Hematopoietic multipotent progenitor cell treated with erythropoietin and hydrocortisone succinate and interleukin-3 and kit ligand, for 8 days (in vitro differentiated cells): ENCODE measurements around the gene TUBB.
"Not testable (repeated sequence)": the region's sequence is repeated elsewhere in the genome, so short reads cannot be mapped to it uniquely, and the experiment has no call there.

ENCODE experiments used
- DNase-seq: peaks from one replicate; pipeline ENCODE4 v3.0.0-alpha.2; 2015

TUBB gene

DNA sequence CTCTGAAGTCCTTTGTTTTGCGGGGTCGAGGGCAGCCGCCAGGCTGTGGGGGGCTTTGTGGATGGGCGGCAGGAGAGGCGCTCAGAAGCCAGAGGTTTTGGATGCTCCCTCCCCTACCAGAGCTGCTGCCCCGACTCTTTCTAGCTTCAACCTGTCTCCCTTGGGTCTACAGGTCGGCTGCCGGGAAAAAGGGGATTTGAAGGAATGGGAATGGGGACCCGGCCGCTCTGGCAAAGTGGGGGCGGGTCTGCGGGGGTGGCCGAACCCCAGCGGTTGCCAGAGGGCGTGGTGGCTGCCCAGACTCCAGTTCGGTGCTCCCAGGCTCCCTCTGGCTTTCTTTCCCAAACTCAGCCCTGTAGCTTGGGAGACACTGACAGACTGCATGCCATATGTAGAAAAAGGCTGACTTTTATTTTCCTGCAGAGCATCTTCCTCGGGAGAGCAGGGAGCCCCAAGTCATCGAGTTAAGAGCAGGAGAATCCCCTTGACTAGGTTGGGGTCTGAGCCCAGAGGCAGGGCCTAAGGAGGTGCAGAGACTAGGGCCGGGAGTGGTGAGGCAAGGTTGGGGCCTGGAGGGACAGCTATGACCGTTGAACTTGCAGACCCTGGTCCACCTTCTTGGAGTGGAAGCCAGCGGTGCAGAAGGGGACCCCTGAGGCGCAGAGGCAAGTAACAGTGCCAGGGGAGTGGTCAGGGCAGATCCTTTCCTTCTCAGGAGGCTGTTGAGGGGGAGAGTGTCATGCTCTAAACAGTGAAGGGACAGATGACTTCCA, 32.3 kb upstream of the TUBB start:
- no peak for DNase-seq

DNA sequence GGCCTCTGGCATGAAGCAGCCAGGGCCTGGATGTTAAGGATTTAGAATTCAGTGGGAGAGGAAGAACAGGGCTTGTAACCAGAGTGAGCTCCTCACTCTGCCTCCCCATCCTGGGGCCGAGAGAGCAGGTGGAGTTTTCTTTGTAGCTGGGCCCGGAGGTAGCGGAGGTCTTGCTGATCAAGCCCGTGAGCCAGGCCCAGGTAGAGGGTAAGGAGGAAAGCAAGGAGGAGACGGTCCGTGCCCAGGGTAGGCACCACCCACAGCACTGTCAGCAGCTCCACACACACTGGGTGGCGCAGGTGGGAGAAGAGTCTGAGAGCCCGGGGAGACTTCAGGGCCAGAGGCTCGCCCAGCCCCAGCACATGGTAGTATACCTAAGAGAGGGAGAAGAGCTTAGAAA, 31.6 kb upstream of the TUBB start:
- DNase-seq = no peak

DNA sequence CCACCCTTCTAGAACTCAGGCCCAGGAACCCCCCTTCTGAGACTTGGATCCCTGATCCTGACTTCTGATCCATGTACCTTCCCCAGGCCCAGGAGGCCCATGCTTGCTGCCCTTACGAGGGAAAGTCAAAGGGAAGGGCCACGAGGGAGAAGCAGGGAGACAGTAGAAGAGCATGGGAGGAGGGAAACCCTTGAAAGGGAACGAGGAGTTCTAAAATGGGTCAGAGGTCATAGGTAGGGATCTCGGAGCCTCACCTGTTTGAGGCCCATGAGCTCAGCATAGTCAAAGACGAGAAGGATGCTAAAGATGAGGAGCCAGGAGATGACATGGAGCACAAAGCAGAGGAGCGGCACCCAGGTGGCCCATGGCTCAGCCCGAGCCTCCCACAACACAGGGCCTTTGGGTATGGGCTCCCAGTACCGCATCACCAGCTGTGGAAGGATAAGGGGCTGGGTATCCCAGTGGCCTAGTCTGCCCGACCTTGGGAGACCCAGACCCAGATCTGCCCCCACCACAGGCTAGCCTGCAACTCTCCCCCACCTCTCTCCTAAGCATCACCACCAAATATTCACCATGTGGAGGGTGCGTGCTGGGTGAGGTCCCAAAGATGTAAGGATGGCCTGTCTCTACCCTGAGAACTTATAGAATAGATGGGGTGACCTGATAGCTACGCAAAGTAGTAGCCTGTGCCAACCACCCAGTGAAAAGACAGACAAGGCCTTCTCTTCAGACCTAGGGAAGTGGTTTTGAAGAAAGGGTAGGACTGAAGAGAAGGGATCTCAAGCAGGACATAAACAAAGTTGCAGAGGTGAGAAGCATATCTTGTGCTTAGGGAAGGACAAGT, 30.9 kb upstream of the TUBB start:
- no peak for DNase-seq

DNA sequence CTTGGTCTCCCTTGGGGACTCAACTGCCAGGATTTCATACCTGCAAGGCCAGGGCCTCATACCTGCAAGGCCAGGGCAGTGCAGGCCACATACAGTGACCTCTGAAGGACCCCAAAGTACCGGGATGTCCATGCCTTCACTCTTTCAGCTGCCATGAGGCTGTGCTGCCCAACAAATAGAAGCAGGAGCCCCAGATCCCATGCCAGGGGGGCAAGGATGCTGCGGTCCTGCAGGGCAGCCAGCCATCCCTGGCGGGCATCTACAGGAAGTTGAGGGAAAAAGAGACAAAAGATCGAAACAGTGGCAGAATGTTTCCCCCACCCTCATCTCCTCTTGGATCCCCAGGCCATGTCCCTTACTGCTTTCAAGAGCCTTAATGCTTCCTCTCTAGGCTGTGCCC, 30.2 kb upstream of the TUBB start:
- no peak for DNase-seq

DNA sequence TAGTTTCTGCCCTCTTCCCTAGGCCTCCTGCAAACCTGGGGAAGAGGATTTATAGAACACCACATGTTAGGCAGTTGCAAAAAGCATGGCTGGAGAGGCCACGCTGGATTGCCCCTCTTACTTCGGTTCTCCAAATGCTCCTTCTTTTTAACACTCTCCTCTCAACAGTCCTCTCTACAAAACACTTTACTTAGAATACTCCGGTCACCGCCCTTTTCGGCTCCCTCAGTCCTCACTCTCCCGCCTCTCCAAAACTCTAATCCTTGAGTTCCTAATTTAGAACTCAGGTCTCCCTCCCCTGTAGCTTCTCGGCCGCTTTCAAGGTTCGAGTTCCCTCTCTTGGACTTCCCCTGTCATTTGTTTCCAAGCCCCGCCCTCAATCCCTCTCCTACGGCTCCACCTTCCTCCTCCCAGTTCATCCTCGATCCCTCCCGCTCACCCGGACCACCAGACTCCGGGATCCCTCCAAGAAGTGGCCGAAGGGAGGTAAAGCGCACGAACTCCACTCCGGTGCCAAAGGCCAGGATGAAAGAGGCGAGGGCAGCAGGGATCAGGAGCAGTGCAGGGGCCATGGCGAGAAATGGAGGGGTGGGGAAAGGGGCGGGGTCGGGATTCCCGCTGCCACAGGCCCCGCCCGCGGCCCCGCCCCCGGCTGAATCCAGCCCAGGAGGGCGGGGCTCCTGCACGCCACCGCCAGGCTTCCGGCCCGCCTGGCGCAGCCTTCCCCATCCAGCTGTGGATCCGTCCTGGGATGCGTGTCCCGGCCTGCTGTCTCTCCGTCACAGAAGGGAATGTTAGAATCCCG, 29.5 kb upstream of the TUBB start, which contains the start of gene NRM:
TSS of gene NRM (minus strand) at position 582 of the 805 bp plus-strand sequence. CDS start at position 572, 10 bp downstream.
- peak; percentile 83 for DNase-seq

DNA sequence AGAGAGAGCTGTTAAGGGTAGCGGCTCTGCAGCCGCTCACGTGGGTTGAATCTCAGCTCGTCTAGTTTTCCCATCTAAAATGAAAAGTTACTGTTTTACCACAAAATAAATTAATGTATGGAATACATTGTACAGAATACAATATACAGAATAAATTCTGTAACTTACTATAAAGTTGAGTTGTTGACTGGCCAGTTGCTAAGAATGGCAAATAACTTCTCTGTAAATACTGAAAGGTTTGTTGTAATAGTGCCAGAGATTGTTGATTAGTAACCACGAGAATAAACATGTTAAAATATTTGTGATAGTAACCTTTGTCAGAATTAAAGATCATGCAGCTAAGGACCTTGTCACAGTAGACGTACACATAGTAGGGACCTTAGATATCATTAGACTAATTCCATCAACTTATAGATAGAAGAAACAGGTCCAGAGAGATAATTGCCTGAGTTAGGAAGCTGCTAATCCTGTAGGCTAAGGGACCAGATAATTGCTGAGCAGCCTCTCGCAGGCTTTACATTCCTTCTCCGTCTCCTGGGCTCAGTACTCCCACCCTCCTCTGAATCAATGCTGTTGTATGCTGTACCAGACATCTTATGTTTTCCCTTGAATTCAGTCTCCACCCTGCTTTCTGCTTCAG, 28.8 kb upstream of the TUBB start:
- DNase-seq = no peak

DNA sequence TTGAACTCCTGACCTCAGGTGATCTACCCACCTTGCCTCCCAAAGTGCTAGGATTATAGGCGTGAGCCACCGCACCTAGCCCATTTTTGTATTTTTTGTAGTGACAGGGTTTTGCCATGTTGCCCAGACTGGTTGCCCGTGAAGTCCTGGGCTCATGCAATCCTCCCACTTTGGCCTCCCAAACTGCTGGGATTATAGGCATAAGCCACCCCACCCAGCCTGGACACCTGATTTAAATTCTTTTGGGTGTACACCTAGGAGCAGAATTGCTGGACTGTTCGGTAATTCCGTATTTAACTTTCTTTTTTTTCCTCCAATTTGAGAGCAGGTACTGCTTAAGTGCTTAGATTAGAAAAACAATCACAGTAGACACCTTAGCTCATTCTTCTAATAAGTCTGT, 23.7 kb upstream of the TUBB start:
- no peak for DNase-seq

DNA sequence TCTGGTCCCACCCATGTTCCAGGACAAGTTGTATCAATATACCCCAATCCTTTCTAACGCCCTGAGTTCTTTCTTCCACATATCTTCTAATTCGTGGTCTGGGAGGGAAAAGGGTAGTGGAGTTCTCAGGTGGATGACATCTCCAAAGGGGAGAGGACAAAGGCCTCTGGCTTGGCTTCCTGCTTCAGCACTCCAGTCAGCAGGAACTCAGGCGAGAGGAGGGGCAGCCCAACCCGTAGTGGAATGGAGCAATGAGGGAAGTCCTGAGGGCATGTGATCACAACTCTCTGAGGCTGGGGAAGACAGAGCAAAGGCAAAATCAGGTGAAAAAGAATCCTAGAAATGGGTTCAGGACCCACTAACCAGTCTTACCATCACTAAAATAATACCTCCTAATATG, 19.8 kb upstream of the TUBB start:
- DNase-seq = no peak

DNA sequence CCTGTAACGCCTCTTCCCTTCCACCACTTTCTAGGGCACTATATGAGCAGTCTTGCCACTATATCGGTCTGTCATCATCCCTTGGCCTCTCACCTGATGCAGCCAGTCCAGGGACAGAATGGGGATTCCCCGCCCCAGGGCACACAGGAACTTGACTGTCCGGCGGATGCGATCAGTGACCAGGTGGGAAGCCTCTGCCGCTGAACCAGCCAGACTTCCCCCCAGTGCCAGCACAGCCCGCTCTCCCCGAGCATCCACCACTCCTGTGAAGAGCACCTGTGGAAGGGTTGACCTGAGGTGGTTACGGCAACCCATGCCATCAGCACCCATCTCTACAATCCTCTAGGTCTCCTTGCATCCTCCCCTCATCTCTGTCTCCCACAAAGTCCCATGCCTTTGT, 17.1 kb upstream of the TUBB start:
- DNase-seq = no peak

DNA sequence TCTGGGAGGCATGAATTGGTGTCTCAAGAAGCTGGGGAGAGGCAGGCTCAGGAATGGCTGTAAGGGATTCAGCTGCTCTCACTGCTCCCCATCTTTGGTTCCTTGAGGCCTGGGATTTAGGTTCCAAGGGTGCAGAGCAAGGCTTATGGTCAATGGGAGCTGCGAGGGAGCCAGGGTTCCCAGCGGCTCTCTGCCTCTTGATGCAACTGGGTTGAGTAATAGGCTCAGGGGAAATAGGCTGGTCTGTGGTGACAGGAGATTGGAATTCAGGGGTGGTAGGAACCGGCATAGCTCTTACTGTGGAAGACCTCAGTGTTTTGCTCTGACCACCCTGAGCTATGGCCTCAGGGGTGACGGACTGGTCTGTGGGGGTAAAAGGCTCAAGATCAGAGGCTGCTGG, 16.3 kb upstream of the TUBB start:
- DNase-seq = no peak

DNA sequence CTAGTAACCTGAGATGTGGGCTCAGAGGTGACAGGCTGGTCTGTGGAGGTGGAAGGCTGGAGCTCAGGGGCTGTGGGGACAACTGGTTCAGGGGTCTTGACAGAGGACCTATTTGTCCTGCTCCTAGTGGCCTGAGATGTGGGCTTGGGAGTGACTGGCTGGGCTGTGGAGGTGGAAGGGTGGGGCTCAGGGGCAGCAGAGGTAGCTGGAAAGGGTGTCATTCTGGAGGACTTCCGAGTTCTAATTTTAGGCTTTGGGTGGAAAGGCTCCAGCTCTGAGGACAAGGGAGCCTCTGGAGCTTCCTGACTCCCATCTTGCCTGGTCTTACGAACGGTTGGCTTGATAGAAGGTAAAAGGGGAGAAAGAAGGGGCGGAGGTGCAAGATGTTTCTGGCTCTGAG, 14.5 kb upstream of the TUBB start:
- no peak for DNase-seq

DNA sequence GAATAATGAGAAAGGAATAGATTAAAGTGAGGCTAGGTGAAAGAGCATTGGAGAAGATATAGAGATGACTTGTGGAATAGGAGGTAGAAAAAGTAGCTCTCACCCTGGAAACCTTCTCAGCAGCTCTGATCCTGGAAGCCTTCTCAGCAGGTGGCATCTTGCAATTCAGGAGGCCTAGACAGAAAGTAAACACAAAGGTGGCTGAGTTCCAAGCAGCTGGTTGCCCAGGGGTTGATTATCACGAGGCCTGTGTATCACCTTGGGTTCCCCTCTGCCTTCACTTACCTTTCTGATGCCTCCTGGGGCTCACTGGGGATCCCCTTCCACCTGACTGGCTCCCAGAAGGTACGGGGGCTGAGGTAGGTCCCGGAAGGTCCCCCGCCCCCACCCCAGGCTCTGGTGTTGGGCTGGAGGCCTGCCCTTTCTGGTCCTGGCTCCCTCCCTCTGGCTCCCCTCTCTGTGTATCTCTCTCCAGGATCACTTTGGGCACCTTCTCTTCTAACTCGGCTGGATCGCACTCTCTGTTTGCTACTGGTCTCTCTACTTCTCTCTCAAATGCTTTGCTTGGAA, 12.8 kb upstream of the TUBB start:
- no peak for DNase-seq

DNA sequence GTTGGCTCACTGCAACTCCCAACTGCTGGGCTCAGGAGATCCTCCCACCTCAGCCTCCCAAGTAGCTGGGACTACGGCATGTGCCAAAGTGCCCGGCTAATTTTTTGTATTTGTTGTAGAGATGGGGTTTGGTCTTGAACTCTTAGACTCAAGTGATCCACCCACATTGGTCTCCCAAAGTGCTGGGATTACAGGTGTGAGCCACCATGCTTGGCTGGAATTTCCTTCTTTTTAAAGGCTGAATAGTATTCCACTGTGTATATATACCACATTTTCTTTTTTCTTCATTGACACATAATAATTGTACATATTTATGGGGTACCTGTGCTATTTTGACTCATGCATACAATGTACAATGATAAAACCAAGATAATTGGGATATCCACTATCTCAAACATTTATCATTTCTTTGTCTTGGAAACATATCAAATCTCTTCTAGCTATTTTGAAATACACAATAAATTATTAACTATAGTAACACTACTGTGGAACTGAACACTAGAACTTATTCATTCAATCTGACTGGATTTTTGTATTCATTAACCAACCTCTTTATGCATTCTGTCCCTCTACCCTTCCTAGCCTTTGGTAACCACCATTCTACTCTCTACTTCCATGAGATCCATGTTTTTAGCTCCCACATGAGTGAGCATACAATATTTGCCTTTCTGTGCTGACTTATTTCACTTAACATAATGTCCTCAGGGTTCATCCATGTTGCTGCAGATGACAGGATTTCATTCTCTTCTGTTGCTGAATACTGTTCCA, 10.9 kb upstream of the TUBB start:
- DNase-seq = no peak

DNA sequence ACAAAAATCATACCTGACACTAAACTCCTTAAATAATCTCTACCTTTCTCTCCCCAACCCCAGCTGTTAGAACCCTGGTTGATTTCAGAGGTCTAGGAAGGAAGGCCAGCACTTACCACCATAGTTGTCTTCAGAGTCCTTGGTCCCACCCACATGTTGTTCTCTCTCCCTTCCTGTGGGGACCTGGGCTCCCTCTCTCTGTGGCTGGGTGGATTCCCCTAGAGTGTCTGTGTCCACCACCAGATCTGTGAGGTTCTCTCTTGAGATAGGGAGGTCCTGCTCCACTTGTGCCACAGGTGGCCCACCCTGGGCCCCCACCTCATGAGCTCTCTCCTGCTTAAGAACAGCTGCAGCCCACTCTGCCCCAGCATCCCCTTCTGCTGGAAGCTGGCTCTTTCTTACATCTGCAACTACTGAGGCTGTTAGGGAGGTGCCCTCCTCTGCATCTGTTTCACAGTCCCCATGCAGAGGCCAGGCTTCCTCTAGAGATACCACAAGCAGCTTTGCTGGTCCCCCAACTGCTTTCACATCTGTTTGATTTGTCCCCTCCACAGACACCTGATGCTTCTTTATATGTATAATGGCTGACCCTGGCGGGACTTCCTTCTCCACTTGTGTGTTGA, 8.3 kb upstream of the TUBB start:
- no peak for DNase-seq

DNA sequence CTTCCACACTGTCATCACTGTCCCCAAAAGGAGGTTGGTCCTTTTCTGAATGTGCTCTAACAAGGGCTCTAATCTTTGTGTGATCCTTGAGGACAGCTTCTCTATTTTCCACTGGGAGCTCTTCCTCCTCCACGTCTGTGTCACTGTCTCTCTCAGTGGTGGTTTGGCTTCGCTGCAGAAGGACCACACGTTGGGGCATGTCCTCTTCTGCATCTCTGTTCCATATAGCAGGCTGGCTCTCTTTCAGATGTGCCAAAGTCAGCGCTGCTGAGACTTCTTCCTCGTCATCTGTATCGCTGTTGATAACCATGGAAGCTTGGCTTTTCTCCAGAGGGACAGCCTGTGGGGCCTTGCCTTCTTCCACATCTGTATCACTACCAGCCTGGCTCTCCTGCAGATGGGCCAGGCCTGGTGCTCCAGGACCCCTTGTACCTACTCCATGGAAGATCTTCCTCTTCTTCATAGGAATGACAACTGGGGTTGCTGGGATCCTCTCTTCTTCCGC, 7.7 kb upstream of the TUBB start:
- DNase-seq = peak; percentile 90

DNA sequence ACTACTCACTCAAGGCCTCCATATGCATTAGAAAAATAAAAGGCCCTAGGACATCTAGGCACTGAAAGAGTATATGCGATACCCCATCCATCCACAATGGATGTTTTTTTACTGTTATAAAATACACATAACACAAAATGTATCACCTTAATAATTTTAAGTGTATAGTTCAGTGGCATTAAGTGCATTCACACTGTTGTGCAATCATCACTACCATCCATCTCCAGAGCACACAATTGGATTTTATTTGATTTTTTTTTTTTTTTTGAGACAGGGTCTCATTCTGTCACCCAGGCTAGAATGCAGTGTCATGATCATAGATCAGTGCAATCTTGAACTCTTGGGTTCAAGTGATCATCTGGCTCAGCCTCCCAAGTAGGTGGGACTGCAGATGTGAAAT, 5.9 kb upstream of the TUBB start:
- DNase-seq = no peak

DNA sequence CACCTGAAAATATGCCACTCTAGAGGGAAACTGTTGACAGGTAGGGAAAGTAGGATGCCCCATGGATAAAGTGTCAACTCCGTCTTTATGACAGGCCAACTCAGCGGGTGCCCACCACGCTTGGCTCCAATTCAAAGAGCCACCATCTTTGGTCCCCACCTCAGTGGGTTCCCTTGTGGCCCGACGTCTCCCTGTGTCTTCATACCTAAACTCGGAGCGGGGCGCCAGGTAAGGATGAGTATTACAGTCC, 3.3 kb upstream of the TUBB start:
- no peak for DNase-seq

DNA sequence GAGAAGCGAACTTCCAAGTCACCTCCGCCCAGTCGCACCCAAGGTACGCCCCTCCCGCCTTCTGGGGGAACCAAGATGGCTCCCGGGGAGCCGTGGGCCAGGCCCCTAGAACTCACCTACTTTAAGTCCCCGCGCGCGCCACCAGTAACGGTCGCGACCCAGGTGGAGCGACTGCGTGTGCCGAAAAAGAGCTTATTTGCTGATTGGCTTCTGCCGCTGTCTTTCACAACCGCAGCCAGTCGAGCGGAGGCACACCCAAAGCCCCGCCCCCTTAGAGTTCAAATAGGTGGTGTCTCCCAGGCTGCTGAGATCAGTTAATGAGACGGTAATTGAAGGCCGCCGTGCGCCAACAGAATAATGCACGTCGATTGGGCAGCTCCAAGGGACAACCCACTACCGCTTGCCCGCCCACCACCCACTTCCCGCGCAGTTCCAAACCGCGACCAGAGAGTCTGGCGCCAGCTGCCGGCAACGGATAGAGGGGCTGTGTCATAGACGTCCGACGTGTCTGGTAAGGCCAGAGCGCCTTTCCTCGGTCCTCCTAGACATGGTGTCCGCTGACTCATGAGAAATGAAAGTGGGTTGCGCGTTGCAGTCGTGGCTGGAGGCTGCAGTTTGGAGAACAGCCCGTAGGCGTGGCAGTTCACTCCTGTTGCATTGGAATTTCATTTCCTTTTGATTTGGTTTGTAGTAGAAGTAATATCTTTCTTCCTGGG, 2.9 kb upstream of the TUBB start, which contains the start of gene MDC1:
TSS of gene MDC1 (minus strand) at position 153 of the 716 bp plus-strand sequence. CDS start 2,106 bp downstream, outside the sequence.
- peak; percentile 100 for DNase-seq

DNA sequence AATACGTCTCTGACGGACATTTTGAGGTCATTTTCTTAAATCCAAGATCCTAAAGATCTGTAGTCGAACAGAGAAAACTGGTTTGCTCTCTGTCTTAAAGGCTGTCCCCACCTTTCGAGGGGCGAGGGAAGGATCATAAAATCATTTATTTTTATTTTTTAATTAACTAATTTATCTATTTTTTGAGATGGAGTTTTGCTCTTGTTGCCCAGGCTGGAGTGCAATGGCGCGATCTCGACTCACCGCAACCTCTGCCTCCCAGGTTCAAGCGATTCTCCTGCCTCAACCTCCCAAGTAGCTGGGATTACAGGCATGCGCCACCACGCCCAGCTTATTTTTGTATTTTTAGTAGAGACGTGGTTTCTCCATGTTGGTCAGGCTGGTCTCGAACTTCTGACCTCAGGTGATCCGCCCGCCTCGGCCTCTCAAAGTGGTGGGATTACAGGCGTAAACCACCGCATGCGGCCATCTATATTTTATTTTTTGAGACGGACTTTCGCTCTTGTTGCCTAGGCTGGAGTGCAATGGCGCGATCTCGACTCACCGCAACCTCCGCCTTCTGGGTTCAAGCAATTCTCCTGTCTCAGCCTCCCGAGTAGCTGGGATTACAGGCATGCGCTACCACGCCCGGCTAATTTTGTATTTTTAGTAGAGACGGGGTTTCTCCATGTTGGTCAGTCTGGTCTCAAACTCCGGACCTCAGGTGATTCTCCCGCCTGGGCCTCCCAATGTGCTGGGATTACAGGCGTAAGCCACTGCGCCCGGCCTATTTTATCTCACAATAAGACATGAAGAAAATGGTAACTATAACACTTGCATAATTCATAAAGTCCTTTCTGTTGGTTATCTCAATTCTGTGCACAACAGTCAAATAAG, 2.1 kb upstream of the TUBB start:
- DNase-seq = not testable (repeated sequence)
